ENCODE measurements around the gene RNF169. TPM values are rescaled to one million over a fixed set of nuclear protein-coding genes. Genes with fewer than 3 reads are reported as not detected.

The RNF169 gene
- total and polyA plus RNA-seq, 2 experiments from 2014 or later = 0.78 to 16.5 TPM

GRCh38 chr11:74819400-74819799 is 70.8 kb downstream of the RNF169 start (continued):
- TF ChIP-seq, protein P1, sequence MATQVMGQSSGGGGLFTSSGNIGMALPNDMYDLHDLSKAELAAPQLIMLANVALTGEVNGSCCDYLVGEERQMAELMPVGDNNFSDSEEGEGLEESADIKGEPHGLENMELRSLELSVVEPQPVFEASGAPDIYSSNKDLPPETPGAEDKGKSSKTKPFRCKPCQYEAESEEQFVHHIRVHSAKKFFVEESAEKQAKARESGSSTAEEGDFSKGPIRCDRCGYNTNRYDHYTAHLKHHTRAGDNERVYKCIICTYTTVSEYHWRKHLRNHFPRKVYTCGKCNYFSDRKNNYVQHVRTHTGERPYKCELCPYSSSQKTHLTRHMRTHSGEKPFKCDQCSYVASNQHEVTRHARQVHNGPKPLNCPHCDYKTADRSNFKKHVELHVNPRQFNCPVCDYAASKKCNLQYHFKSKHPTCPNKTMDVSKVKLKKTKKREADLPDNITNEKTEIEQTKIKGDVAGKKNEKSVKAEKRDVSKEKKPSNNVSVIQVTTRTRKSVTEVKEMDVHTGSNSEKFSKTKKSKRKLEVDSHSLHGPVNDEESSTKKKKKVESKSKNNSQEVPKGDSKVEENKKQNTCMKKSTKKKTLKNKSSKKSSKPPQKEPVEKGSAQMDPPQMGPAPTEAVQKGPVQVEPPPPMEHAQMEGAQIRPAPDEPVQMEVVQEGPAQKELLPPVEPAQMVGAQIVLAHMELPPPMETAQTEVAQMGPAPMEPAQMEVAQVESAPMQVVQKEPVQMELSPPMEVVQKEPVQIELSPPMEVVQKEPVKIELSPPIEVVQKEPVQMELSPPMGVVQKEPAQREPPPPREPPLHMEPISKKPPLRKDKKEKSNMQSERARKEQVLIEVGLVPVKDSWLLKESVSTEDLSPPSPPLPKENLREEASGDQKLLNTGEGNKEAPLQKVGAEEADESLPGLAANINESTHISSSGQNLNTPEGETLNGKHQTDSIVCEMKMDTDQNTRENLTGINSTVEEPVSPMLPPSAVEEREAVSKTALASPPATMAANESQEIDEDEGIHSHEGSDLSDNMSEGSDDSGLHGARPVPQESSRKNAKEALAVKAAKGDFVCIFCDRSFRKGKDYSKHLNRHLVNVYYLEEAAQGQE (IDR thresholded peaks at IDR 0.05; ENCODE audit: unreplicated experiment) = no peak

DNA sequence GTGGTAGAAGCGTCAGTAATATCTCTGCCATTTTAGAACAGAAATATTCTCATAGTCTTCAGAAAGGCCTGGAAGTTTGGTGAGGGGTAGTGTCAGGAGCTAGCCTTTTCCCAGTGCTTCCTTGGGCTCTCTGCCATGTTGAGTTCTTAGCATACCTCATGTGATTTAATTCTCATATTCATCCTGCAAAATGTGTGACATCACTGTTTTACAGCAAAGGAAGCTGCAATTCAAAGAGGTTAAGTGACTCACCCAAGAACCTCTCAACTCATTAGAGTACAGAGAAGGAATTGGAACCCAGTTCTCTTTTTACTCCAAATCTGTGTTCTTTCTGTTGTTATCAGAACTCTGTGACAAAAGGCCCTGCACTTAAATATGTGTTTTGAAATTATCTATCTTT is 72.1 kb downstream of the RNF169 start:
- Histone ChIP-seq H3K79me2 (replicated peaks; ENCODE audit: insufficient read depth) (no peaks in the 10 kb centered on the region), H4K20me1 (replicated peaks; ENCODE audit: insufficient read depth) (peaks cover 7% of the 10 kb centered on the region), H3K36me3 (ENCODE audit: insufficient read depth) (peaks cover 27% of the 10 kb centered on the region), H3K4me1 (ENCODE audit: insufficient read depth) (no peaks in the 10 kb centered on the region; the same call in 1 of the 2 replicates), H3K27me3 (ENCODE audit: insufficient read depth) (no peaks in the 10 kb centered on the region), H3K4me3 (no peak overlapping the region), H2AFZ (no peak overlapping the region), H3F3A (replicated peaks; ENCODE audit: low read depth) (no peaks in the 10 kb centered on the region), H3K9me2 (ENCODE audit: insufficient read depth) (no peaks in the 10 kb centered on the region), H3K4me2 (no peak overlapping the region), H3K27ac (ENCODE audit: low read depth) (no peak overlapping the region)
- Mint-ChIP-seq H3K9me3 (peaks cover 18% of the 10 kb centered on the region), H3K27me3 (ENCODE audit: insufficient read depth, low read depth, poor library complexity) (no peaks in the 10 kb centered on the region), H3K27ac (no peak overlapping the region), H3K4me1 (no peaks in the 10 kb centered on the region), H3K36me3 (ENCODE audit: low read depth) (peaks cover 26% of the 10 kb centered on the region), H3K4me3 (no peak overlapping the region)
- ATAC-seq = no peak
- DNase-seq (ENCODE audit: low spot score) = no peak
- TF ChIP-seq CTCF (conservative IDR thresholded peaks at IDR 0.05; ENCODE audit: low read depth in 2 of 2) (no peak), ZNF114 (CRISPR knock-in tag; IDR thresholded peaks at IDR 0.05) (no peak), NANOG (IDR thresholded peaks at IDR 0.05; ENCODE audit: borderline replicate concordance) (no peak), STAT1 (IDR thresholded peaks at IDR 0.05; ENCODE audit: unreplicated experiment) (no peak), ZNF462 (CRISPR knock-in tag; IDR thresholded peaks at IDR 0.05) (no peak), CREB1 (CRISPR knock-in tag; IDR thresholded peaks at IDR 0.05; ENCODE audit: low read depth) (no peak), ZNF331 (CRISPR knock-in tag; IDR thresholded peaks at IDR 0.05; ENCODE audit: low read depth) (no peak), POLR2AphosphoS5 (IDR thresholded peaks at IDR 0.05; ENCODE audit: low read depth) (no peak)
- TF ChIP-seq, protein P1 (IDR thresholded peaks at IDR 0.05; ENCODE audit: unreplicated experiment) = no peak

All from GM23338 (cell line).